Measurements from ENCODE around the gene UBN2. TPM values are rescaled to one million over a fixed set of nuclear protein-coding genes. Genes with fewer than 3 reads are reported as not detected.
"Not testable (repeated sequence)": the region's sequence is repeated elsewhere in the genome, so short reads cannot be mapped to it uniquely, and the experiment has no call there.

The UBN2 gene
- total RNA-seq, 6 donors from 2014 or later, result 8.1 to 29.3 (median 17.1) TPM

DNA sequence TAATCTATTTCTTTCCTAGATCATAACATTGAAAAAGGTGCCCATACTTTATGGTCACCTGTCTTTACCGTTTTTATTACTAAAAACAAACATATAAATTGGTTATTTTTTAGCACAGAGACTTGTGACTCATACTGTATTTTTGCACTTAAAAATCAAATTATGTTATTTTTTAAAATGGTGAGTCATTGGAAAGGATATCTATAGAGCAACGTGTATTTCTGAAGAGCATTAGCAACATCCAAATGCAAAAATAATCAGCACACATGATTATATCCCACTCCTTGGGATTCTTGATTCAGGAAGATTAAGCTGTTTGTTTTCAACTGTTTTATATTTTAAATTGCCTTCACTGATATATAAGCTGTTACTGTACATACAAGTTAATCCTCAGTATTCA is 69.4 kb downstream of the UBN2 start:
- Histone ChIP-seq H3K9me3 (no peaks in the 10 kb centered on the region), H3K4me3 (no peak overlapping the region), H3K36me3 (peaks cover 0 to 44% (median 9%) of the 10 kb centered on the region in 4 donors), H3K4me1 (no peaks in the 10 kb centered on the region), H3K27me3 (no peaks in the 10 kb centered on the region), H3K27ac (no peak overlapping the region)
- DNase-seq (no peak), ATAC-seq (ENCODE audit: low FRiP score in 2 of 2) (no peak)
- TF ChIP-seq POLR2A (IDR thresholded peaks at IDR 0.05), result no peak
- no peak for TF ChIP-seq EP300 (IDR thresholded peaks at IDR 0.05)
- no peak for TF ChIP-seq POLR2AphosphoS5 (IDR thresholded peaks at IDR 0.05)
- 95 to 98% methylated on average over 2 of the region's 2 CpGs for WGBS, 2 donors

GRCh38 chr7:139304517-139304916 is 73.5 kb downstream of the UBN2 start:
- no peak overlapping the region for H3K27ac ChIP-seq
- ATAC-seq (ENCODE audit: low FRiP score in 2 of 2) (no peak), DNase-seq (no peak)
- no peak overlapping the region for H3K4me3 ChIP-seq
- peaks cover 0 to 15% (median 0%) of the 10 kb centered on the region in 4 donors for H3K36me3 ChIP-seq
- H3K4me1 ChIP-seq, result no peaks in the 10 kb centered on the region
- no peaks in the 10 kb centered on the region for H3K9me3 ChIP-seq
- 61 to 85% methylated on average over 1 of the region's 1 CpG for WGBS, 2 donors
- TF ChIP-seq POLR2AphosphoS5 (IDR thresholded peaks at IDR 0.05), result no peak
- TF ChIP-seq POLR2A (IDR thresholded peaks at IDR 0.05), result no peak
- TF ChIP-seq, protein P1, sequence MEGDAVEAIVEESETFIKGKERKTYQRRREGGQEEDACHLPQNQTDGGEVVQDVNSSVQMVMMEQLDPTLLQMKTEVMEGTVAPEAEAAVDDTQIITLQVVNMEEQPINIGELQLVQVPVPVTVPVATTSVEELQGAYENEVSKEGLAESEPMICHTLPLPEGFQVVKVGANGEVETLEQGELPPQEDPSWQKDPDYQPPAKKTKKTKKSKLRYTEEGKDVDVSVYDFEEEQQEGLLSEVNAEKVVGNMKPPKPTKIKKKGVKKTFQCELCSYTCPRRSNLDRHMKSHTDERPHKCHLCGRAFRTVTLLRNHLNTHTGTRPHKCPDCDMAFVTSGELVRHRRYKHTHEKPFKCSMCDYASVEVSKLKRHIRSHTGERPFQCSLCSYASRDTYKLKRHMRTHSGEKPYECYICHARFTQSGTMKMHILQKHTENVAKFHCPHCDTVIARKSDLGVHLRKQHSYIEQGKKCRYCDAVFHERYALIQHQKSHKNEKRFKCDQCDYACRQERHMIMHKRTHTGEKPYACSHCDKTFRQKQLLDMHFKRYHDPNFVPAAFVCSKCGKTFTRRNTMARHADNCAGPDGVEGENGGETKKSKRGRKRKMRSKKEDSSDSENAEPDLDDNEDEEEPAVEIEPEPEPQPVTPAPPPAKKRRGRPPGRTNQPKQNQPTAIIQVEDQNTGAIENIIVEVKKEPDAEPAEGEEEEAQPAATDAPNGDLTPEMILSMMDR (IDR thresholded peaks at IDR 0.05), result no peak
- TF ChIP-seq EP300 (IDR thresholded peaks at IDR 0.05), result no peak
- H3K27me3 ChIP-seq, result no peaks in the 10 kb centered on the region

GRCh38 chr7:139317939-139318505 is 87.0 kb downstream of the UBN2 start:
- DNase-seq, result no peak
- Histone ChIP-seq H3K27me3 (no peaks in the 10 kb centered on the region), H3K4me3 (no peak overlapping the region), H3K9me3 (no peaks in the 10 kb centered on the region), H3K36me3 (no peaks in the 10 kb centered on the region), H3K4me1 (no peaks in the 10 kb centered on the region), H3K27ac (no peak overlapping the region)
- 59 to 67% methylated on average over 5 of the region's 5 CpGs for WGBS, 2 donors
- TF ChIP-seq EP300 (IDR thresholded peaks at IDR 0.05), result peak in 1 of 4 donors; percentile 52
- no peak for TF ChIP-seq POLR2A (IDR thresholded peaks at IDR 0.05)
- ATAC-seq (ENCODE audit: low FRiP score in 2 of 2), result no peak

GRCh38 chr7:139321071-139321745 is 90.2 kb downstream of the UBN2 start:
- TF ChIP-seq POLR2A (IDR thresholded peaks at IDR 0.05), result no peak
- TF ChIP-seq, protein P1 (IDR thresholded peaks at IDR 0.05), result peak in 1 of 6 experiments; percentile 6
- Histone ChIP-seq H3K4me1 (no peaks in the 10 kb centered on the region), H3K36me3 (no peaks in the 10 kb centered on the region), H3K9me3 (no peaks in the 10 kb centered on the region), H3K4me3 (no peak overlapping the region), H3K27me3 (no peaks in the 10 kb centered on the region), H3K27ac (no peak overlapping the region)
- 62 to 69% methylated on average over 11 of the region's 11 CpGs for WGBS, 2 donors
- ATAC-seq (ENCODE audit: low FRiP score in 2 of 2), result no peak
- DNase-seq, result no peak

- H3K4me3 ChIP-seq; ATAC-seq (ENCODE audit: low FRiP score in 2 of 2): not testable (repeated sequence)
These were observed 93.7 kb downstream of the UBN2 start for GRCh38 chr7:139324709-139325108.

GRCh38 chr7:139328375-139328774 is 97.3 kb downstream of the UBN2 start:
- H3K27ac ChIP-seq, result no peak overlapping the region
- WGBS, 2 donors, result 69 to 83% methylated on average over 2 of the region's 2 CpGs
- H3K27me3 ChIP-seq, result no peaks in the 10 kb centered on the region
- no peaks in the 10 kb centered on the region for H3K36me3 ChIP-seq
- DNase-seq (no peak), ATAC-seq (ENCODE audit: low FRiP score in 2 of 2) (peak in 1 of 2 donors; percentile 41)
- no peaks in the 10 kb centered on the region for H3K4me1 ChIP-seq
- no peaks in the 10 kb centered on the region for H3K9me3 ChIP-seq
- H3K4me3 ChIP-seq, result no peak overlapping the region
- no peak for TF ChIP-seq POLR2AphosphoS5 (IDR thresholded peaks at IDR 0.05)
- TF ChIP-seq POLR2A (IDR thresholded peaks at IDR 0.05), result no peak
- TF ChIP-seq, protein P1 (IDR thresholded peaks at IDR 0.05), result no peak
- no peak for TF ChIP-seq EP300 (IDR thresholded peaks at IDR 0.05)

More at GRCh38 chr7:139324709-139325108, 93.7 kb downstream of the UBN2 start:
- not testable (repeated sequence) for H3K27me3 ChIP-seq, DNase-seq, H3K4me1 ChIP-seq, H3K36me3 ChIP-seq, H3K27ac ChIP-seq, H3K9me3 ChIP-seq
- 95 to 97% methylated on average over 11 of the region's 11 CpGs for WGBS, 2 donors

All from upper lobe of left lung (tissue), 6 donors.